SHP77 (cell line): Measurements from ENCODE around the gene RPL38.

Experiments
- DNase-seq, 2 experiments: peaks; one replicate each; lab custom pipeline; 2025; lab: John Stamatoyannopoulos, UW

Gene RPL38

GRCh38 chr17:74227271-74228080 lies 24.0 kb downstream of the RPL38 start:
- no peak for DNase-seq

GRCh38 chr17:74228306-74228978 lies 25.0 kb downstream of the RPL38 start:
- no peak for DNase-seq

- DNase-seq = no peak
Measured at GRCh38 chr17:74230896-74231295, 27.4 kb downstream of the RPL38 start.

- no peak for DNase-seq
Measured at GRCh38 chr17:74231928-74232907, 28.7 kb downstream of the RPL38 start.

- DNase-seq = no peak
Measured at GRCh38 chr17:74233937-74234336, 30.5 kb downstream of the RPL38 start.

GRCh38 chr17:74234486-74234885 lies 31.0 kb downstream of the RPL38 start:
- no peak for DNase-seq

- no peak for DNase-seq
Measured at GRCh38 chr17:74235040-74235581, 31.6 kb downstream of the RPL38 start.

- no peak for DNase-seq
Measured at GRCh38 chr17:74235911-74236371, 32.5 kb downstream of the RPL38 start.

GRCh38 chr17:74237321-74237720 lies 33.8 kb downstream of the RPL38 start:
- DNase-seq = no peak

GRCh38 chr17:74239172-74239571 lies 35.7 kb downstream of the RPL38 start:
- DNase-seq = no peak

GRCh38 chr17:74240618-74241205 lies 37.2 kb downstream of the RPL38 start:
- no peak for DNase-seq

- no peak for DNase-seq
Measured at GRCh38 chr17:74241431-74241830, 38.0 kb downstream of the RPL38 start.

GRCh38 chr17:74241847-74242246 lies 38.4 kb downstream of the RPL38 start:
- no peak for DNase-seq

GRCh38 chr17:74243013-74243755 lies 39.7 kb downstream of the RPL38 start:
- no peak for DNase-seq

GRCh38 chr17:74244128-74244527 lies 40.6 kb downstream of the RPL38 start:
- no peak for DNase-seq

GRCh38 chr17:74244548-74244947 lies 41.1 kb downstream of the RPL38 start:
- no peak for DNase-seq

GRCh38 chr17:74245145-74245831 lies 41.8 kb downstream of the RPL38 start:
- no peak for DNase-seq

GRCh38 chr17:74245871-74246270 lies 42.4 kb downstream of the RPL38 start:
- no peak for DNase-seq

GRCh38 chr17:74249590-74250270 lies 46.3 kb downstream of the RPL38 start:
- no peak for DNase-seq
